Activated CD8-positive, alpha-beta memory T cell treated with anti-CD3 and anti-CD28 coated beads for 4 hours (primary cell): ENCODE measurements around the gene TMEM33.

ENCODE experiments used
- DNase-seq, 2 donors: peaks; one replicate each; pipeline ENCODE4 v3.0.0-alpha.2; 2020; ENCODE audit warnings: low read depth in 2 of 2

Gene TMEM33

DNA sequence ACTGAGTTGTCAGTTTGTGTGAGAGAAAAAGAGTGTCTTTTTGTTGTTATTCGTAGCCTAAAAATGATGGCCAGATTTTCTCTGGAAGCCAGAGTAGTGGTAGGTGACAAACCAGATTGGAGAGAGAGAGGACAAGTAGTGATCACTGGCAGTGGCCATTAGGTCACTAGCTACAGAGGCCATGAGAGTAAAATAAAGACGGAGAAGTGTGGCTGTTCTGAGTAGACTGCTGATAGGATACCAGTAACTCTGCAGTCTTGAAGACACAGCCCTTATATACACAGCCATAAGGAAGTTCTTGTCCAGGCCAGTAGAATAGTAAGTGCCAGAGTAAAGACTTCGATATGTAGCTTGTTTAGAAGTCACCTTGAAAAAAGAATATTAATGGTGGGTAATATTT, 62.8 kb downstream of the TMEM33 start:
- DNase-seq = no peak

DNA sequence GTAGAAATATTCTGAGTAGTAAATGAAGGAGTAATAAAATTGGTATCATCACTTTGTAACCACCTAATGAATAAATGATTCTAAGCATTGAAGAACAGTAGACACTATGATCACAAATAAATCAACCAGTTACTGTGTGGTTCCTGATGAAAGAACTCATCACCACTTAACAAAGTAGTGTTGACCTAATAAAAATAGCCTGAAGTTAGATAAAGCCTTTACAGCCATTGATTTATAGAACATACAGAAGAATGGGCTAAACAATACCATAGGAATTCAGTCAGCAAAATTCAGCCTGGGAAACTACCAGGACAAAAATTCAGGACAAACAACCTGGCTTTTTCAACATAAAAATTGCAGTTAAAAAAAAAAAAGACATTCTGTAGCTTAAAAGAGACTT, 64.1 kb downstream of the TMEM33 start:
- no peak for DNase-seq

DNA sequence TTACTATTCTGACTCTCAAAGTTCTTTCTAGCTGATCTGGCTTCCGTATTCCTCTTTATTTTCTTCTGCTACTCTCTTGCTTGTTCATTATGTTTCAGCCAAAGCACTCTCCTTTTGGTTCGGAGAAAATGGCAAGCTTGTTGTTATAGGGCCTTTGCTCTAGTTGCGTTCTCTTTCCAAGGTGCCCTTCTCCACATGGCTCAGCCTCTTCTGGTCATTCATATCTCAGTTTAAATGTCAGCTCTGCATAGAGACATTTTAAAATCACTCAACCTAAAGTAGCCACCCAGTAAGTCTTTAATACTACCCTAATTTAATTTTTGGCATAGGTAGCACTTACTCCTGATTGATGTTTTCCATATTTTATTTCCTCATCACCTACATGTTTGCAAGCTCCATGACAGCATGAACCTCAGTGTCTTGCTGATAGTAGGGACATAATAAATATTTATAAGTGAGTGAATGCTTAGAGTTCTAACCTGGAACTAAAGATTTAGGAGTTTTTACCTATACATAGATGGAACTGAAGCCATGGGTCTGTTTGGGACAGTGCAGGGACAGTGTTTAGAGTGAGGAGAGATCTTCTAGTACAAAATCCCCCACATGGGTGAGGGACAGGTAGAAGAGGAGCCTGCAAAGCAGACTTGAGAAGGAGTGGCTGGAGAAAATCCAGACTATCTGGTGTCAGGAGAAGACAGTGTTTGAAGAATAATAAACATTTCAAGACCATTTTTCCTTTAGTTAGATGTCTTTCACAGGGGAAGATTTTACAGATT, 73.0 kb downstream of the TMEM33 start:
- DNase-seq = no peak
